H1 (cell line): ENCODE measurements around the gene PHOSPHO2. TPM values are rescaled to one million over a fixed set of nuclear protein-coding genes. Genes with fewer than 3 reads are reported as not detected.

Experiments
- BRCA1 ChIP-seq: IDR thresholded peaks from 2 replicates; pipeline ENCODE4 v1.6.1; 2012; ENCODE audit warnings: low read depth, low read length, improper control_type of control experiment
- CBX5 ChIP-seq: fragments of 300-800, 300-1000 bp; sonication (generic); IDR thresholded peaks from 2 replicates; pipeline ENCODE4 v1.7.1; 2016; ENCODE audit warnings: antibody characterized with exemption, low read length, low read depth
- CHD1 ChIP-seq: IDR thresholded peaks from 2 replicates; pipeline ENCODE4 v1.6.1; 2012; ENCODE audit warnings: low read depth, low read length, improper control_type of control experiment
- CHD2 ChIP-seq: IDR thresholded peaks from 2 replicates; pipeline ENCODE4 v1.6.1; 2012; ENCODE audit warnings: low read length, improper control_type of control experiment
- CTBP2 ChIP-seq: IDR thresholded peaks from 2 replicates; pipeline ENCODE4 v1.7.0; 2011; ENCODE audit warnings: borderline replicate concordance, mild to moderate bottlenecking, moderate library complexity, mixed read lengths, low read length; ENCODE audit not compliant: insufficient read depth, insufficient read length
- E2F6 ChIP-seq: IDR thresholded peaks from 2 replicates; pipeline ENCODE4 v1.6.1; 2012; ENCODE audit warnings: inconsistent platforms
- HDAC6 ChIP-seq: IDR thresholded peaks from one replicate; pipeline ENCODE4 v1.7.1; 2012; ENCODE audit warnings: low read depth, mild to moderate bottlenecking, inconsistent platforms, low read length, moderate library complexity
- NRF1 ChIP-seq: IDR thresholded peaks from 2 replicates; pipeline ENCODE4 v1.6.1; 2011; ENCODE audit warnings: mild to moderate bottlenecking, low read depth, low read length, improper control_type of control experiment
- PHF8 ChIP-seq: fragments of 200-600 bp; sonication (generic); conservative IDR thresholded peaks from 2 replicates; pipeline ENCODE4 v1.7.1; 2012; ENCODE audit warnings: low read depth, mild to moderate bottlenecking, inconsistent platforms, low read length, moderate library complexity
- POLR2A ChIP-seq, 2 experiments: IDR thresholded peaks; 1 replicate in 1 of 2; 2 replicates in 1 of 2; pipeline ENCODE4 v1.6.1; 2011; ENCODE audit warnings: low read depth in 2 of 2, low read length in 2 of 2, mild to moderate bottlenecking in 2 of 2; ENCODE audit errors: control extremely low read depth in 1 of 2
- POU5F1 ChIP-seq: IDR thresholded peaks from 2 replicates; pipeline ENCODE4 v1.6.1; 2011; ENCODE audit warnings: low read depth, mild to moderate bottlenecking, low read length, moderate library complexity
- RFX5 ChIP-seq: IDR thresholded peaks from 2 replicates; pipeline ENCODE4 v1.6.1; 2011; ENCODE audit warnings: low read depth, low read length, improper control_type of control experiment, borderline replicate concordance
- SP1 ChIP-seq: IDR thresholded peaks from 2 replicates; pipeline ENCODE4 v1.6.1; 2011; ENCODE audit warnings: low read depth, low read length
- SUZ12 ChIP-seq: fragments of 200-600 bp; sonication (generic); IDR thresholded peaks from 2 replicates; pipeline ENCODE4 v1.6.1; 2012; ENCODE audit warnings: mild to moderate bottlenecking, inconsistent platforms, low read length, moderate library complexity, mixed read lengths
- TEAD4 ChIP-seq: IDR thresholded peaks from 2 replicates; pipeline ENCODE4 v1.6.1; 2012; ENCODE audit warnings: low read depth, low read length, inconsistent platforms, mixed read lengths
- polyA plus RNA-seq, 7 experiments: library from polyadenylated mRNA; depleted of rRNA in 3 of 7; stranded (reverse) in 5 of 7; unstranded in 2 of 7; fragments of >200 nt in 5 of 7; fragments of 200-250 nt in 2 of 7; gene quantifications; 1 replicate in 5 of 7; 2 replicates in 1 of 7; 4 replicates in 1 of 7; pipeline versions ENCODE4 v1.2.1 to v1.2.3, GENCODE V29; 2011 to 2013; ENCODE audit warnings: missing spikeins in 2 of 7, mixed read lengths in 2 of 7
- total RNA-seq: library from RNA; stranded (reverse); fragmentation: NEBNext Ultra II Directional; extraction: Animal tissue kit (Norgen Biotek cat#: 25700); gene quantifications from 2 replicates; pipeline ENCODE4 v1.2.1, GENCODE V29; 2021

Gene PHOSPHO2
- total and polyA plus RNA-seq, 2 of the 8 experiments (the other 6 are each of a cell fraction or from before 2014, with no cell fraction given) = 2.4 to 8.5 TPM

- TF ChIP-seq CBX5 = no peak
- TF ChIP-seq POU5F1 = no peak
- TF ChIP-seq PHF8 = peak; percentile 98
- no peak for TF ChIP-seq BRCA1
- no peak for TF ChIP-seq SUZ12
- TF ChIP-seq E2F6 = peak; percentile 73
- TF ChIP-seq CHD1 = no peak
- no peak for TF ChIP-seq CTBP2
- TF ChIP-seq SP1 = no peak
- no peak for TF ChIP-seq HDAC6
- TF ChIP-seq RFX5 = peak; percentile 41; the same call in 1 of the 2 replicates
- no peak for TF ChIP-seq TEAD4
- peak; percentile 82 to 83 for TF ChIP-seq POLR2A (IDR thresholded peaks at IDR 0.05; ENCODE audit: control extremely low read depth in 1 of 2, low read depth in 2 of 2, low read length in 2 of 2)
- TF ChIP-seq NRF1 = peak; percentile 32; the same call in 1 of the 2 replicates
- 0 out of 2 replicates have a peak, but pooled peaks have one; percentile 8 for TF ChIP-seq CHD2
Measured at GRCh38 chr2:169694113-169694893, at the start of gene PHOSPHO2, which contains the start of gene CFAP210 (continued).
